ENCODE measurements around the gene UPB1. TPM values are rescaled to one million over a fixed set of nuclear protein-coding genes. Genes with fewer than 3 reads are reported as not detected.

UPB1 gene
- total and polyA plus RNA-seq, 9 of the 15 experiments (the other 6 are each of a cell fraction or from before 2014, with no cell fraction given) = 0.06 to 0.11 TPM; not detected in 7

DNA sequence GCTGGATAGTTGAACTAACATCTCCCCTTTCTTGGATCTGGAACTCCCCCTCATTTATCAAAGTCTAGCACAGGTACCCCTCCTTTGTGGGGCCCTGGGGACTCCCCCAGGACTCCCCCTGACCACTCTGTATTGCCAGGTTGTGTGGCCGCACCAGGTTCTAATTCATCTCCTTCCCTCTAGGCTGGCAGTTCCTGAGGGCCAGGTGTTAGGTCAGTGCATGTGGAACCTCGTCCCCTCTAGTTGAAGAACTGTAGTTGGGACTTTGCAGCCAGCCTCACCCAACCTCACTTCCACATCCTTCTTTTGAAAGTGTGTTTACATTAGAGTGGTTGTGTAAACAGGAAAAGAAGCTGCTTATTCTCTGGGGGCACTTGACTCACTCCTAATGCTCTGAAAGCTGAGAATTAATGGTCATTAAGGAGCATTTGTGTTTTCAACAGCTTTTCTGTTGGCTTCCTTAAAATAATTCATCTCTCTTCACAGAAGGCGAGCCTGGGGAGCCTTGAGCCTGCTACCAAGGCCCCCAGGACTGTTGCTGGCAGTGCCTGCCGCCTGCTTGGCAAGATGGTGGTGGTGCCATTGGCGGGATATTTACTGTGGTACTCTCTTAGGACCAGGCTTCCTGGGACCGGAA lies 11.8 kb downstream of the UPB1 start:
- no peak overlapping the region for H3K27ac ChIP-seq (ENCODE audit: extremely low read depth, low read depth, low read length)

More for the DNA sequence above, 11.8 kb downstream of the UPB1 start:
- no peak overlapping the region for H3K4me2 ChIP-seq (ENCODE audit: insufficient read depth, low read length)
- no peak overlapping the region for H3K4me3 ChIP-seq
- 29% methylated on average over 5 of the region's 6 CpGs for WGBS (ENCODE audit: insufficient coverage, low coverage, missing lambda C conversion rate)
- no peaks in the 10 kb centered on the region for H3K27me3 ChIP-seq (ENCODE audit: control insufficient read depth in 2 of 2, insufficient read depth in 2 of 2, low read length in 2 of 2)
- BruUV-seq (replicated peaks) = no TSS peak
- TF ChIP-seq FOXA3 (CRISPR knock-in tag; conservative IDR thresholded peaks at IDR 0.05 in 1 of 2, IDR thresholded peaks at IDR 0.05 in 1 of 2) (peak in 1 of 2 experiments; percentile 66; a peak in 1 of 4 replicates), ZNF146 (CRISPR knock-in tag; IDR thresholded peaks at IDR 0.05; ENCODE audit: unreplicated experiment) (no peak), GABPA (tag; conservative IDR thresholded peaks at IDR 0.05; ENCODE audit: low read depth) (peak; percentile 30; the same call in 1 of the 2 replicates), ZKSCAN8 (CRISPR knock-in tag; IDR thresholded peaks at IDR 0.05) (no peak), ZNF766 (CRISPR knock-in tag; conservative IDR thresholded peaks at IDR 0.05) (no peak)
- TF ChIP-seq, protein P1, sequence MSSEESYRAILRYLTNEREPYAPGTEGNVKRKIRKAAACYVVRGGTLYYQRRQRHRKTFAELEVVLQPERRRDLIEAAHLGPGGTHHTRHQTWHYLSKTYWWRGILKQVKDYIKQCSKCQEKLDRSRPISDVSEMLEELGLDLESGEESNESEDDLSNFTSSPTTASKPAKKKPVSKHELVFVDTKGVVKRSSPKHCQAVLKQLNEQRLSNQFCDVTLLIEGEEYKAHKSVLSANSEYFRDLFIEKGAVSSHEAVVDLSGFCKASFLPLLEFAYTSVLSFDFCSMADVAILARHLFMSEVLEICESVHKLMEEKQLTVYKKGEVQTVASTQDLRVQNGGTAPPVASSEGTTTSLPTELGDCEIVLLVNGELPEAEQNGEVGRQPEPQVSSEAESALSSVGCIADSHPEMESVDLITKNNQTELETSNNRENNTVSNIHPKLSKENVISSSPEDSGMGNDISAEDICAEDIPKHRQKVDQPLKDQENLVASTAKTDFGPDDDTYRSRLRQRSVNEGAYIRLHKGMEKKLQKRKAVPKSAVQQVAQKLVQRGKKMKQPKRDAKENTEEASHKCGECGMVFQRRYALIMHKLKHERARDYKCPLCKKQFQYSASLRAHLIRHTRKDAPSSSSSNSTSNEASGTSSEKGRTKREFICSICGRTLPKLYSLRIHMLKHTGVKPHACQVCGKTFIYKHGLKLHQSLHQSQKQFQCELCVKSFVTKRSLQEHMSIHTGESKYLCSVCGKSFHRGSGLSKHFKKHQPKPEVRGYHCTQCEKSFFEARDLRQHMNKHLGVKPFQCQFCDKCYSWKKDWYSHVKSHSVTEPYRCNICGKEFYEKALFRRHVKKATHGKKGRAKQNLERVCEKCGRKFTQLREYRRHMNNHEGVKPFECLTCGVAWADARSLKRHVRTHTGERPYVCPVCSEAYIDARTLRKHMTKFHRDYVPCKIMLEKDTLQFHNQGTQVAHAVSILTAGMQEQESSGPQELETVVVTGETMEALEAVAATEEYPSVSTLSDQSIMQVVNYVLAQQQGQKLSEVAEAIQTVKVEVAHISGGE (CRISPR knock-in tag; IDR thresholded peaks at IDR 0.05) = 0 out of 6 replicates have a peak, but pooled peaks of 1 of the 3 experiments have one; percentile 22
- H3K4me1 ChIP-seq (replicated peaks in 1 of 2; ENCODE audit: control insufficient read depth in 2 of 2, insufficient read depth in 2 of 2, low read length in 2 of 2) = peaks cover 9 to 16% of the 10 kb centered on the region in 2 experiments; a peak in 4 of 5 replicates
- H3K9me1 ChIP-seq (ENCODE audit: control insufficient read depth, insufficient read depth, low read length) = peaks cover 3% of the 10 kb centered on the region
- H3K36me3 ChIP-seq (ENCODE audit: control insufficient read depth, insufficient read depth, low read length) = no peaks in the 10 kb centered on the region
- ATAC-seq (no peak), DNase-seq (ENCODE audit: extremely low read depth in 1 of 4, low spot score in 3 of 4) (no peak), FAIRE-seq (no peak)
- H3K9ac ChIP-seq (ENCODE audit: insufficient read depth in 1 of 2, low read depth in 2 of 2, low read length in 2 of 2) = no peak overlapping the region
- POLR2A ChIA-PET = no interaction called here
- in situ Hi-C loops (cut with MboI) (loop anchor here (25.0 kb wide), 1 partner anchor 545 kb away; the partner anchor contains the start of genes DDT, DDTL and GSTT2B), intact Hi-C loops (cut with micrococcal nuclease) (no loop called here)
- CTCF ChIA-PET (ENCODE audit: low intra/inter-chr PET ratio) = no interaction called here
- no peaks in the 10 kb centered on the region for H4K20me1 ChIP-seq (replicated peaks; ENCODE audit: control insufficient read depth, insufficient read depth, low read length)
- no peak overlapping the region for H2AFZ ChIP-seq (ENCODE audit: low read depth, low read length)
- no peaks in the 10 kb centered on the region for H3K79me2 ChIP-seq (ENCODE audit: control insufficient read depth, insufficient read depth, low read length)
- no peaks in the 10 kb centered on the region for H3K9me3 ChIP-seq (replicated peaks; ENCODE audit: control insufficient read depth, insufficient read depth, low read depth, low read length)

All from K562 (cell line).